Gastroesophageal sphincter (tissue), 3 donors: Measurements from ENCODE around the gene AP2B1.

Source experiments
- CTCF ChIP-seq, 4 experiments: fragments of 200-600 bp in 2 of 4; fragments of 450-650 bp in 2 of 4; sonication (generic) in 1 of 4; IDR thresholded peaks; one replicate each; pipeline ENCODE4 v1.5.1; 2017 to 2019; ENCODE audit warnings: antibody characterized with exemption in 4 of 4, mild to moderate bottlenecking in 2 of 4, moderate library complexity in 2 of 4
- POLR2A ChIP-seq, 2 donors: fragments of 450-650 bp; IDR thresholded peaks; one replicate each; pipeline ENCODE4 v1.6.1; 2017; ENCODE audit warnings: antibody characterized with exemption in 2 of 2, mild to moderate bottlenecking in 2 of 2, moderate library complexity in 1 of 2
- POLR2AphosphoS5 ChIP-seq: sonication (generic); formaldehyde crosslinking; IDR thresholded peaks from one replicate; pipeline ENCODE4 v1.6.1; 2017; ENCODE audit warnings: antibody characterized with exemption

GRCh38 chr17:35674552-35674951 is 87.4 kb downstream of the AP2B1 start:
- TF ChIP-seq POLR2A (IDR thresholded peaks at IDR 0.05) (no peak), CTCF (IDR thresholded peaks at IDR 0.05) (no peak), POLR2AphosphoS5 (no peak)
